NCI-H82 (cell line): ENCODE measurements around the gene DNMBP.

Experiments
- DNase-seq: peaks from one replicate; lab custom pipeline; 2025; lab: John Stamatoyannopoulos, UW

DNMBP gene

GRCh38 chr10:100009793-100010676 is at the start of gene DNMBP:
Gene DNMBP, minus strand, starts transcription at chr10:100009947. Its CDS starts 37,823 bp downstream, at chr10:99972124.
- peak; percentile 88 for DNase-seq

DNA sequence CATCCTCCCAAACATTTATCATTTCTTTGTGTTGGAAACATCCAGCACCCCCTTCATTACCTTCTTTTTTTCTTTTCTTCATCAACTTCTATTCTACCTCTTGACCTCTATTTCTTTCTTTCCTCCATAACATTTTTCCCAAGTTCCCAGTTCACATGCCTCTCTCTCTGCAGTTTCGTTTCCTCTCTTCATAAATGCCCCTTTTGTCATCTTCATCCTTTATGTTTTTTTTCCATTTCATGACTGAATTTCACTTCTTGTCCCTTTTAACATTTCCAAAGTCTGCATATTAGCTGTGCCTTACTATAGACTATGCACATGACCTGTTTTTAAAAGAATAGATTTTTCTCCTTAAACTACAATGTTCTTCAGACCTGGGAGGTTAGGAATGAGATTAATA is 48.2 kb upstream of the DNMBP start:
- DNase-seq, result no peak

GRCh38 chr10:100053686-100054460 is 44.1 kb upstream of the DNMBP start:
- DNase-seq, result no peak

GRCh38 chr10:100046021-100046486 is 36.3 kb upstream of the DNMBP start:
- peak; percentile 90 for DNase-seq

DNA sequence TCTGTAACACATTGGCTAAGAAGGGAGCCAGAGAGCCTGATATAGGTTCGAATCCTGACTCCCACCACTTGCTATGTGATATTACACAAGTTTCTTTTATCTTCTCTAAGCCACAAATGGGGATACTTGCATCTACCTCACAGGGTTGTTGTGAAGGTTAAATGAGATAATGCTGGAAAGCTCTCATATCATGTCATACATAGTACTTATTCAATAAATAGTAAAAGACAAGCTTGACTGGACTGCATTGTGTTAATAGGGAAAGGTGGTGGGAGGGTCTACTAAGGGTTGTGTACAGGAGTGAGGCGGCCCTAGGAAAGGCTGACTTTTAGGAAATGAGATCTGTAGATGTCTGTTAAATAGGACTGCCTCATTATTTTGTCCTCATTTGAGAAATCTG is 35.8 kb upstream of the DNMBP start:
- no peak for DNase-seq

GRCh38 chr10:100043796-100044195 is 34.0 kb upstream of the DNMBP start:
- peak; percentile 7 for DNase-seq

- no peak for DNase-seq
These were observed 33.6 kb upstream of the DNMBP start for GRCh38 chr10:100043344-100043743.

DNA sequence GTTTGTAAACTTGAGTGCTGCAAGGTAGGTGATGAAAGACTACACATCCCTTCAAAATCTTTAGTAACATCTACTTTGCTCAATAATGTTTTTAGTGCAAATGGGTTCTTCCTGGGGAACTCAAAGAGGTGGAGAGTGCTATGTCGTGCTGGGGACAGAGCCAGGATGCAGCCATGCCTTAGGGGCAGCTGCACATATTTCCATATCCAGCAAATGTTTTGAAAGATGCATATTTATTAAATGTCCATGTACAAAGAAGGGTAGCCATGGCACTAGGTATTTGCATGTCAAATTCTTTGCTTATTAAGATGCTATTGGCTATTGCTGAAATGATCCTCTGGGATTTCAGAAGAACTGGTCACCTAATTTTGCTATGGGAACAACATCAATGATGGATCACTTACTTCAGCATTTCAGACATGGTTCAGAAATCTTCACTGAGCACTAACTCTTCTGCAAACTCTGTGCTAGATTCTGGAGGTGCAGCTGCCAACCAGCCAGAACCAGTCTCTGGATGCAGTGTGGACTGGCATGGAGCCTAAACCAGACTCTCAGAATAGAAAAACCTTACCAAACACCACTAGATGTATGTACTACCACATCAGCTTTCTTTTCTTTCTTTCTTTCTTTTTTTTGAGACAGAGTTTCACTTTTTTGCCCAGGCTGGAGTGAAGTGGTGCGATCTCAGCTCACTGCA is 31.7 kb upstream of the DNMBP start:
- no peak for DNase-seq

DNA sequence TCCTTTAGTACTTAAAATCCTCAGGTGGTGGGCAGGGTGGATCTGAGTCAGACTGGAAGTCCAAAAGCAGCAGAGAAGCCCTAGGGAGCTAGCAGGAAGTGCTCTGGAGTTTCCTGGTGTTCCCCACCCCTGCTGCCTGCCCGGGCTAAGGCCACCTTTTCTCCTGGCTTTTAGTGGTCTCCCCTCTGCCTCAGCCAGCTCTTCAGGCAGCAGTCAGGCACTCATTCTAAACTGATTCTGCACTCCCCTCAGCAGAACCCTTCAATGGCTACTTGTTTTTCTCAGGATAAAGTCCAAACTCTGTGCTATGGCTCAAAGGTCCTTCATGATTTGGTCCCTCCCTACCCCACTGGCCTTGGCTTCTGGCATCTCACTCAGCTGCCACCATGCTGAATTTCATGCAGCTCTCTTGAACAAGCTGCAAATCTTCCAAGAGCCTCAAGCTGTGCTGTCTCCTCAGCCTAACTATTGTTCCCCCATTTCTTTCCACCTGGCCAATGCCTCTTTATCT is 28.9 kb upstream of the DNMBP start:
- DNase-seq, result no peak

- no peak for DNase-seq
These were observed 28.1 kb upstream of the DNMBP start for GRCh38 chr10:100037758-100038315.

DNA sequence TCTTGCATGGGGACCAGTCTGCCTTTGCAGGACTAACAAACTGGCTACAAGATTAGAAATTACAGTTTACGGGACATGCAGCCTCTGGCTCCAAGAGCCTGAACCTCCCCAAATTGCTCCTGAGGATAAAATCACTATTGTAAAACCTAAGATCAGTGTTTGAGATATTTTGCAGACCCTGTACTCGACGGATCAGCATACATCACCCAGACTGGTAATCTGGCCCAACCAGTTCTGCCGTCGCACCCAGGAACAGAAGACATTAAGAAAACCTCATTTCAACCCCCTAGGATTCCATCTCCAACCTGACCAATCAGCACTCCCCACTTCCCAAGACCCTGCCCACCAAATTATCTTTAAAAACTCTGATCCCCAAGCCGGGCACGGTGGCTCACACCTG is 27.1 kb upstream of the DNMBP start:
- no peak for DNase-seq

- DNase-seq, result no peak
These were observed 24.1 kb upstream of the DNMBP start for GRCh38 chr10:100033766-100034418.

DNA sequence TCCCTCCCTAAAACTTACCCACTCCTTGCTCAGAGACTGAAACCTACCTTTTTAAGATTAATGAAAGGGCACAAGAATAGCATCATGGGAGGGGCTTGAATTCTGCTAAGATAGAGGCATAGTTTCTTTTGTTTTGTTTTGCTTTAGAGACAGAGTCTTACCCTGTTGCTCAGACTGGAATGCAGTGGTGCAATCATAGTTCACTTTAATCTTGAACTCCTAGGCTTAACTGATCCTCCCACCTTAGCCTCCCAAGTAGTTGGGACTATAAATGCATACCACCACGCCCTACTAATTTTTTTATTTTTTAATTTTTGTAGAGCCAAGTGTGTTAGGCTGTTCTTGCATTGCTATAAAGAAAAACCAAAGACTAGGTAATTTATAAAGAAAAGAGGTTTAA is 17.7 kb upstream of the DNMBP start:
- DNase-seq, result no peak

DNA sequence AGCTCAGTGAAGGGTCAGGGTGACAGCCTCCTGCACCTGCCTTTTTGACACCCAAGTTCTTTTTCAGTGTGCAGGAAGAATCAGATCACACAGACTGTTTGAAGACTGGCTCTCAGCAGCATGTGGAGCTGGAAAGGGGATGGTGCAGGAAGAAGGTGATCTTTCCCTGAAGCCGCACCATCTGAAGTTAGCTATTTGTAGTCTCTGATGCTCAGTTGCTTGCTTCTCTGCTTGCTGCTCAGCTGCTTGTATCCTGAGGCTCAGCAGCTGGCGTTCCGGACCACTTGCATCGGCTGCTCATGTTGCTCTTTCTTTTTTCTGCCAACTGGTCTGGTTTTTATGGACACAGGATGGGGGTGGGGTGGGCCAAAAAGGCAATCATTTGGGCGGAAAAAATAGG is 15.8 kb upstream of the DNMBP start:
- no peak for DNase-seq

GRCh38 chr10:100024748-100025147 is 15.0 kb upstream of the DNMBP start:
- no peak for DNase-seq

- DNase-seq, result no peak
These were observed 12.7 kb upstream of the DNMBP start for GRCh38 chr10:100022403-100022802.

DNA sequence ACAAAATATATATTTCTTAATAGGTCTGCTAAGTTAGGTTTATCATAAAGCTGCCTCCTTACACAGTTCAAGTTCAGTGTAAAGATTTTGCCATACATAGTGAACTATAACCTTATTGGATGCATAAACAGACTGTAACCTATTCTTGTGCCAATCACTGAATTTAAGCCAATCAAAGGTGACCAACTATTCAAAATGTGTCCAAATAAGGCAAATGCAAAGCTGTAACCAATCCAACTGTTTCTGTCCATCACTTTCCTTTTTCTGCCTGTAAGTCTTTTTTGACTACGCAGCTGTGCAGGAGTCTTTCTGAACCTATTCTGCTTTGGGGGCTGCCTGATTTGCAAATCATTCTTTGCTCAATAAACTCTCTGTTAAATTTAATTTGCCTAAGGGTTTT is 11.6 kb upstream of the DNMBP start:
- no peak for DNase-seq

DNA sequence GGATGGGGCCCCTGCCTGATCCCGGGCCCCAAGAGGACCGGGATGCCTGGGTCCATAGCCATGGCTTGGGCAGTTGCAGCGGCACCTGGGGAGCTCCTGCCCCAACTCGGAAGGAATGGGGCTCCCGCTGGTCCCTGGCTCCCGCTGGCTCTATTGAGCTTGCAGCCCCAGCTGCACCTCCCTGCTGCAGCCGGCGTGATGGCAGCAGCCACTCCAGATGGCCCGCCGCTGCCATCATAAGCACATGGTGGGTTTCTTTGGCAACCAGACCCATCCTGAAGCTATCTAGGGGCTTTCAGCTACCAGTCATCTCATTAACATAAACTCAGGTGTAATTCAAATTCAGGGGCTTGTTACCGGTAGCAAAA is 11.1 kb upstream of the DNMBP start:
- DNase-seq, result peak; percentile 44

- no peak for DNase-seq
These were observed 10.6 kb upstream of the DNMBP start for GRCh38 chr10:100020142-100020885.

GRCh38 chr10:100019787-100020141 is 10.0 kb upstream of the DNMBP start:
- DNase-seq, result peak; percentile 13
